Measurements from ENCODE around the gene FGF16. TPM values are rescaled to one million over a fixed set of nuclear protein-coding genes. Genes with fewer than 3 reads are reported as not detected.

FGF16 gene
- not detected for total RNA-seq

DNA sequence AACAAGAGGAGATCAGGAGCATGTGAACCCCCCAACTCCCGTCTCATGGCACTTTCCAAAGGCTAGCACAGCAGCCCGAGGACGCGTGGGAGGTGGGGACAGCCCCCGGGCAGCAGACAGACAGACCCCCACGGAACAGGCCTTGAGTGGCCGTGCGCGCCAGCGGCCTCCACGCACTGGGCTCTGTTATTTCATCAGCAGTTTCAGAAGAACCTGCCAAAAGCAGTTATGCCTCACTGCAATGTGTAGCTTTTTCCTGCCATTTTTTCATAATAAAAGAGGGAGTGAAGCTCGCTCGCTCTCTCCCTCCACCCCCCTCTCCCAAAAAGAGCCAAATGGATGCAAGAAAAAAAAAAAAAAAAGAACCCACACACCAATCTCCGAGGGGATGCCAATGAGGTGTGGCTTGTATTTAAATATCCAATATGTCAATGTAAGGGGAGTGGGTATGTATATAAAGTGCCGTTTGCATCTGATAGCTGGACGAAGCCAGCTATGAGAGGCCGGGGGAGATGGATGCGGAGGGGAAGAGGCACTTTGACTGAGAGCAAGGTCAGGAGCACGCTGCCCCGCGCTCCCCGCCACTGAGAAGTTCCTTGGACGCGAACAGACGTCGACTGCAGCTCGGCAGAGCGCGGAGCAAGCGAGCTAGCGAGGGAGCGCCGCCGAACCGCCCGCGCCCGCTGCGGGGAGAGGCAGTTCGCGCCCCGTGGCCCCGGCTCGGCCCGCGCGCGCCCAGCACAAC, at the start of gene FGF16:
FGF16 (plus strand) TSS at position 482 of the 745 bp plus-strand sequence. CDS start 286 bp downstream, outside the sequence.

